Activated CD4-positive, CD25-positive, alpha-beta regulatory T cell treated with anti-CD3 and anti-CD28 coated beads, Interleukin-2, amount 50 U/mL, for 16 hours (primary cell): Measurements from ENCODE around the gene ZFP69B.
A peak's percentile ranks its signal among the peaks of the same experiment; 100 is the strongest.
"Not testable (repeated sequence)": the region's sequence is repeated elsewhere in the genome, so short reads cannot be mapped to it uniquely, and the experiment has no call there.

Experiments used
- DNase-seq: peaks from one replicate; pipeline ENCODE4 v3.0.0-alpha.2; 2020; ENCODE audit warnings: low read depth, low spot score

ZFP69B gene

GRCh38 chr1:40435876-40436275 lies 14.4 kb upstream of the ZFP69B start:
- DNase-seq = no peak

DNA sequence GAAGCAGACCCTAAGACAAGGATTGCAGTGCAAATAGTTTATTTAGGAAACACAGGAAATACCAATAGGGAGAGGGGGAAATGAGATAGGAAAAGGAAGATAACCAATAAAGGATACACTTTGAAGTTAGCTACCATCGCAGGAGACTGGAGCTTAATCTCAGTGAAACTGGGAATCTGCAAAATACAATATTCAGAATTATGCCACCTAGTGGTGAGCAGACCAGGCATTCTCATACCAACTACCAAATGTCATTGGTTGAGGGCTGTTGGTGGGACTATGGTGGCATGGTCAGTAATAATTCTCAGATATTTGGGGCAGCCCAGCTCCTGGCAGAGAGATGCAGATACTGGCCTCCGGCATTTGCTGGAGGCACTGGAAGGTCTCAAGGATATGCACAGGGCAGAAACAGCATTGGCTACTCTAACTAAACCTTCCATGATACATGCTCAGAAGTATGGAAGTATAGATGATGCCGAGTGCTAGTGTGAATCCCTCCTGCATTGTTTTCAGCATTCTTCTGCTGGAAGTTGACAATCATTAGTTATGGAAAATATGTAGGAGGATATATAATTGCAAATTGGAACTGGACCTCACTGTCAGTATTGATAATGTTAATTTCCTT lies 11.8 kb upstream of the ZFP69B start:
- no peak for DNase-seq

DNA sequence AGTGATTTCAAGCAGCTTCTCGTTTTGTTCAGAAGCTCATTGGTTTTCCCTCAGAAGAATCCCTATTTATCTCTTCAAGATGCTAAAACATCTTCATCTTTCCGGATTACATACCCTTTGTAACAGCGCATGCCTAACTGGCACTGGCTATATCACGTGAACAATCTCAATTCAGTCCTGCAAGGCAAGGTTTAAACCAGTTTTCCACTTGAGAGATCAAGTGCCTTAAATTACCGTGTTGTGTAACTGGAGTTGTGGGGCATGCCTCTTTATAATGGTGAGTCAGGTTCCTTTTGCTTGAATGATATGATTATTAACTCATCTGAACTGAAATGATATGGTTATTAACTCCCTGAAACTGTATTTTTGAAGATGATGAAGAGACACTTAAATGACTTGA lies 11.0 kb upstream of the ZFP69B start:
- DNase-seq = no peak

DNA sequence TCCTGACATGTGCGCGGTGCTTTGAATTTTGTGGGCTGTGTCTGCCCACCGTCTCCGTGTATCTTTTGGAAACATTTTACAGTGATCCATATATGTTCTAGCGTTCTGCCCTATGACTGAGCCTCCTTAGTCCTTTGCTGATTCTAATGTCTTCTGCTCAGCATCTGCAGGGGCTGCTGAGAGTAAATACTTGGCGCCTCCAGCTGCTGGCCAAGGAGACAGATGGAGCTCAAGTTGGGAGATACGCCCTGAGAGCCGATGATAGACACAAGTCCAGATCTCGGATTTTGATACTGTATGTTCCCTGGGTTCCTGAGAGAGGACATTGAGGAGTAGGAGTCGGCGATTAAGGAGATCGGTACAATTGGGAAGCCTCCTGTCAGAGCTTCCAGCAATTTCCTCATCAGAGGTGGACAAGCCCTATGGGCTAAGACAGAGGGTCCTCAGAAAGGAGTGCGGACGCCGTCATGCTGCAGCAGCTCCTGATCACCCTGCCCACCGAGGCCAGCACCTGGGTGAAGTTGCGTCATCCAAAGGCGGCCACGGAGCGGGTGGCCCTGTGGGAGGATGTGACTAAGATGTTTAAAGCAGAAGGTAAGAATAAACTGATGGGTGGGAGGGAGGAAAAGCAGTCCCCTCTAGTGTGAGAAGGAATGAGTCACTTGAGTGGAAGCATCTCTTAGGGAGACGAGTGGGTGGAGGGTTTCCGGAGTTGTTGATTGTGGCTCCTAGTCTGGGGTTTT lies 390 bp downstream of the ZFP69B start:
- DNase-seq = peak; percentile 60

- DNase-seq = no peak
Observed at GRCh38 chr1:40451238-40451585, 936 bp downstream of the ZFP69B start.

DNA sequence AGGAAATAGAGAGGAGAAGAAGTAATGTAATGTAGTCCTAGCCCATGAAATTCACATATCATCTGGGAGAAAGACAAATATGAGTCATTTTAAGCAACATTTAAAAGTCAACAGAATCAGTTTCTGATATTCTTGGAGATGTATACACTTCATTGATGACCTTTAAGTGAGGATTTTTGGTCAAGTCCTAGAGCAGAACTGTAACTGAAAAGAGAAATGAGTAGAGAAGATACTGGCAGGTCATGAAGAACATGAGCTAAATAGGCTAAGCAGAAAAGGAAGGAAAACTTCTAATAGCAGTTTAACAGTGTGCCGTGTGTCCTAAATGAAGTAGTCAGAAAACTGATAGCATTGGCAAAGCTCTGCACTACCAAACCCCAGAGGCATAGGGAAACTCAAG lies 4.6 kb downstream of the ZFP69B start:
- DNase-seq = no peak

DNA sequence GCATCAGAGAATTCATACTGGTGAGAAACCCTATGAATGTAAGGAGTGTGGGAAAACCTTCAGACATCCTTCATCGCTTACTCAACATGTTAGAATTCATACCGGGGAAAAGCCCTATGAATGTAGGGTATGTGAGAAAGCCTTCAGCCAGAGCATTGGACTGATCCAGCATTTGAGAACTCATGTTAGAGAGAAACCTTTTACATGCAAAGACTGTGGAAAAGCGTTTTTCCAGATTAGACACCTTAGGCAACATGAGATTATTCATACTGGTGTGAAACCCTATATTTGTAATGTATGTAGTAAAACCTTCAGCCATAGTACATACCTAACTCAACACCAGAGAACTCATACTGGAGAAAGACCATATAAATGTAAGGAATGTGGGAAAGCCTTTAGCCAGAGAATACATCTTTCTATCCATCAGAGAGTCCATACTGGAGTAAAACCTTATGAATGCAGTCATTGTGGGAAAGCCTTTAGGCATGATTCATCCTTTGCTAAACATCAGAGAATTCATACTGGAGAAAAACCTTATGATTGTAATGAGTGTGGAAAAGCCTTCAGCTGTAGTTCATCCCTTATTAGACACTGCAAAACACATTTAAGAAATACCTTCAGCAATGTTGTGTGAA lies 12.8 kb downstream of the ZFP69B start:
- DNase-seq = no peak

DNA sequence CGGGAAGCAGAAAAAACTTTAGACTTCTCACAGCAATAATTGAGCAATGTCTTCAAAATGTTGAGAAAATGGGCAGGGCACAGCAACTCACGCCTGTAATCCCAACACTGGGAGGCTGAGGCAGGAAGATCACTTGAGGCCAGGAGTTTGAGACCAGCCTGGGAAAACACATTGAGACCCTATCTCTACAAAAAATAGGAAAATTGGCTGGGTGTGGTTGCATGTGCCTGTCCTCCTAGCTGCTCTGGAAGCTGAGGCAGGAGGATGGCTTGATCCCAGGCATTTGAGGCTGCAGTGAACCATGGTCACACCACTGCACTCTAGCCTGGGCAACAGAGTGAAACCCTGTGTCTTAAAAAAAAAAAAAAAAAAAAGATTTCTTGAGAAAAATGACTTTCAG lies 19.1 kb downstream of the ZFP69B start:
- no peak for DNase-seq

- no peak for DNase-seq
Observed at GRCh38 chr1:40475268-40475667, 25.0 kb downstream of the ZFP69B start.

DNA sequence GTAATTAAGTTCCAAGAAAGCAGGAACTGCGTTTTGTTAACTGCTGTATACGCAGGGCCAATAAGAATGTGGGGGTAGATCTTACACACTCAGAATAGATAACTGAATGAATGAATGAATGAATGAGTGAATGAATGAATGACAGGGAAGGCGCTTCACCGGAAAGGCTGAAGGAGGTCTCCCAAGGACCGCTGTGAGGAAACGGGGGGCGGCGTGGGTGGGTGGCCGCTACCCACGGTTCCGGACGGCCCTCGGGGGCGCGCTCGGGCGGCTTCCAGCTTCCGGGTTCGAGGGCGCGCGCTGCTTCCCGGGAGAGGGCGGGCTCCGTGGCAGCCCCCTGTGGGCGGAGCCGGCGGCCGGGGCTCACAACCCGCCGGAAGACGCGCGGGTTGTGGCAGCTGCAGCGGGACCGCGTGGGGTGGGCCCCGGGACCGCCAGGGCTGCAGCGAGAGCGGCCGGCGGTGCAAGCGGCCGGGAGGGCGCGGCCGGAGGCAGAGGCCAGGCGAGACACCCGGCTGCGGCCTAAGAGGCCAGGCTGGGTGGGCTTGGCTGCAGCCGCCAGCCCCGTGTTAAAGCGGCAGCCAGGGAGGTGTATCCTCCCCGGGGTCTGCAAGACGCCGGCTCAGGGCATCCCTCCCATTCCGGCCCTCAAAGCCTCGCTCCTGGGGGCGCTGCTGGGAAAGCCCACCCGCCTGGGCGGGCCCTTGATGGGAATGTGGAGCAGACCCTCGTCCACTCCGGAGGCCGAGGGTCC lies 26.8 kb downstream of the ZFP69B start, which contains the start of gene ZFP69:
Gene ZFP69 (plus strand): TSS at position 367 of the 754 bp plus-strand sequence. CDS start 2,072 bp downstream, outside the sequence.
- DNase-seq = peak; percentile 35

DNA sequence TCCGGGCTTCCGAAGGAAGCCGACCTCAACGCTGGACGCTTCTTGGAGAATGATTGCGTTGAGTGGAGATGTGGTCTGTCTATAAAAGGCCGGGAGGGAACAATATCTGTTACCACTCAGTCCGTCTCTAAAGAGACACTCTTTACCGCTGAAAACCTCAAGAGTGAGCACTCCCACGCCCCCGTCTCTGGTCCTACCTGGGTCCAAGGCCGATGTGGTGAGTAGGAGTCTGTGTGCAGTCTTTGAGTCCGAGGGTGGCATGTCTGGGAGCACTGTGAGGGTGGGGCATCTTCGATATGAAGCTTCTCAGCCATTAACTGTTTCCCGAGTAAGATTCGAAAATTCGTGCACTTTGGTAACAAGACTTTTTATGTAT lies 27.4 kb downstream of the ZFP69B start:
- no peak for DNase-seq

GRCh38 chr1:40478276-40478675 lies 28.0 kb downstream of the ZFP69B start:
- no peak for DNase-seq

- no peak for DNase-seq
Observed at GRCh38 chr1:40479156-40479555, 28.9 kb downstream of the ZFP69B start.

- DNase-seq = no peak
Observed at GRCh38 chr1:40495315-40495903, 45.1 kb downstream of the ZFP69B start.

DNA sequence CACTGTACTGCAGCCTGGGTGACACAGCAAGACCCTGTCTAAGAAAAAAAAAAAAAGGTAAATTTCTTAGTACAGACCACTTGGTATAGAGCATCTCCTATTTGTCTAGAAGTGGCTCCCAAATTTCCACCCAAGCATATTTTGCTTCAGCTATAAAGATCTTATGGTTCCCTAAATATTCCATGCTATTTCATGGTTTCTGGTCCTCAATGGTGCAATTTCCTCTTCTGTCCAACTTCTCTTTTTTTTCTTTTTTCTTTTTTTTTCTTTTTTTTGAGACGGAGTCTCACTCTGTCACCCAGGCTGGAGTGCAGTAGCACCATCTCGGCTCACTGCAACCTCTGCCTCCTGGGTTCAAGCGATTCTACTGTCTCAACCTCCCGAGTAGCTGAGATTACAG lies 52.4 kb downstream of the ZFP69B start:
- DNase-seq = not testable (repeated sequence)

DNA sequence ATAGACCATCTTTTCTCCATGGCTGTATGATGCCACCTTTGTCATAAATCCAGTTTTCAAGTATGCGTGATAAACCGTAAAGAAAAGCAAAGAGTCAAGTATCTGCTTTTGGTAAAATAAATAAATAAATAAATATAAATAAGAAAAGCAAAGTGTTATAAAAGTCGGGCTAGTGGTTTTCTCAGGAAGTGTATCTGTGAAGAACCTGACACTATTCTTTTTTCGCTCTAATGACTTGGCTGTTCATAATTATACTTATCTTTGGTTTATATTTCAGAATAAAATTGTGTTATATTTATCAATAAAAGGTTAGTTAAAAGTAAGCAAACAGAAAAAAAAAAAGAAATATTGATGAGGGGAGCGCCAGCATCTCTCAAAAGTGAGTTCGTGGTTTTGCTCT lies 57.7 kb downstream of the ZFP69B start:
- no peak for DNase-seq

DNA sequence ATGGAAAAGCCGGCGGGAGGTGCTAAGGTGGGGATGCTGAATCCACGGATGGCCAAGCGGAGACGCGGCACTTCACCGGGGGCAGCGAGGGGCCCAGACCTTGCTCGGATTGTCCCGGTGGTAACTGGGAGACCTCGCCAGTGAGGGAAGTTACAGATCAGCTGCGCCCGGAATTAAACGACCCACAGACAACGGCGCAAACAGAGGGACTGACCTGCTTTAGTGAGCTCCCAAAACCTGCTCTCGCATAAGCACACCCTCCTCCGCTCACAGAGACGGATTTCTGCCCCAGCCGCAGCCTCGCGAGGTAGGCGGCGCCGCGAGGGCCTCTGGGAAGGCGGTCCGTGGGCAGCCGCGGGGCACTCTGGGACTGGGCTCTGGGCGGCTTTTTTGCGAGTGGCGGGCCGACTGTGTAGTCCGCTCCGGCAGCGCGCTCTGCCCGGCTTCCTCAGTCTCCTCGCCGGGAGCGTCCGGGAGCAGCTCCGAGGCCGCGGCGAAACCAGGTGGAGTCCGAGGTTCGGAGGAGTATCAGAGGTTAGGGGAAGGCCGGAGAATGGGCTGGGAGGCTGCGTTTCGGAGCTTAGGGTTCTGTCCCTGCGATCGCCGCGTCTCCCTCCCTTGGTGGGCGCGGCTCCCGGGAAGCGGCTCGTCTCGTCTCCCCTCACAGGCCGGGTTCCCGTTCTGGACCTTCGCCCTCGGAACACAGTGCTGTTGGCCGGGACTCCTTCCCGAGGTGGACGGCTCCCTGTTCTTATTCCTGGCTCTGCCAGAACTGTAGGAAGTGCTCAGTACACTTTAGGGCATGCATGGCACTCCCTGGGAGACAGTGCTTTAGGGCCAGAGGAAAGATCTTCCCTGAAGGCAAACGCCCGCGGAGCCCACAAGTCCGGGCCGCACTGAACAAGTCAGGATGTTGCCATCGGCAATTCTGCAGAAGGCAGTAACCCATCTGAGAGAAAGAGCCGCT lies 58.4 kb downstream of the ZFP69B start, which contains the start of gene EXO5:
Gene EXO5 (plus strand): TSS at position 393 of the 967 bp plus-strand sequence. CDS start 5,778 bp downstream, outside the sequence.
- peak; percentile 71 for DNase-seq
